Hepatocyte (in vitro differentiated cells): Measurements from ENCODE around the gene CDC34.

Experiments used
- EZH2phosphoT487 ChIP-seq: fragments of 200-600 bp; sonication (generic); IDR thresholded peaks from one replicate; pipeline ENCODE4 v1.6.1; 2018; ENCODE audit warnings: antibody characterized with exemption, mild to moderate bottlenecking, low read depth, moderate library complexity; ENCODE audit not compliant: unreplicated experiment, severe bottlenecking
- TF ChIP-seq, protein P1 (sequence below): fragments of 200-600 bp; sonication (generic); IDR thresholded peaks from 2 replicates; pipeline ENCODE4 v1.5.1; 2016; ENCODE audit warnings: antibody characterized with exemption, mild to moderate bottlenecking; ENCODE audit not compliant: poor library complexity

DNA sequence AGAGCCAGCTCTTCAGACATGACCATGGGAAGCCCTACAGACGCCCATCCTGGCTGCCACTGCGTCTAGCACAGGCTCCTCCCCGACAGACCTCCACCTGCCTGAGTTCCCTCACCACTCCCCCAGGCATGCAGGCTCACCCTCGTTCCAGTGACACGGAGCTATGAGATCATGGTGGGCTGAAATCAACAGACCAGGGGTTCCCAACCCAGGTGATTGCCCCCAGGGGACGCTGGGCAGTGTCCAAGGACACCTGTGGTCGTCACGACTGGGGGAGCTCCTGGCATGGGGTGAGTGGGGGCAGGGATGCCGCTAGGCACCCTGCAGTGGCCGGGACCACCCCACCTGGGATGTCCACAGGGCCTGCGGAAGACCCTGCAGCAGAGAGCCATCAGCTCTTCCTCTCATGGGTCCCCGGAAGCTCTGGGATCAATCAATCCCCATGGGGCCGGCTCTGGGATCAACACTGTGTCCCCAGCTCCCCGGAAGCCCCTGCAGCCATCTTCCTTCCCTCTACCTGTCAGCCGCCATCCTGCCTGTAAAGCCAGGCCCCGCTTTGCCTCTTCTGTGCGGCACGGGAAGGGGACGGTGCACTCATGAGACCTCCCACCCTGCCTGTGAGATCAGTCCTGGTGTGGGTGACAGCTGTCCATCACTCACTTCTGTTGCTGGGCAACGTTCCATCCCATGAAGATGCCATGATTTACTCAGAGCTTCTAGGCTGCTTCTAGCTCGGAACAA lies 48.1 kb upstream of the CDC34 start:
- TF ChIP-seq, protein P1, sequence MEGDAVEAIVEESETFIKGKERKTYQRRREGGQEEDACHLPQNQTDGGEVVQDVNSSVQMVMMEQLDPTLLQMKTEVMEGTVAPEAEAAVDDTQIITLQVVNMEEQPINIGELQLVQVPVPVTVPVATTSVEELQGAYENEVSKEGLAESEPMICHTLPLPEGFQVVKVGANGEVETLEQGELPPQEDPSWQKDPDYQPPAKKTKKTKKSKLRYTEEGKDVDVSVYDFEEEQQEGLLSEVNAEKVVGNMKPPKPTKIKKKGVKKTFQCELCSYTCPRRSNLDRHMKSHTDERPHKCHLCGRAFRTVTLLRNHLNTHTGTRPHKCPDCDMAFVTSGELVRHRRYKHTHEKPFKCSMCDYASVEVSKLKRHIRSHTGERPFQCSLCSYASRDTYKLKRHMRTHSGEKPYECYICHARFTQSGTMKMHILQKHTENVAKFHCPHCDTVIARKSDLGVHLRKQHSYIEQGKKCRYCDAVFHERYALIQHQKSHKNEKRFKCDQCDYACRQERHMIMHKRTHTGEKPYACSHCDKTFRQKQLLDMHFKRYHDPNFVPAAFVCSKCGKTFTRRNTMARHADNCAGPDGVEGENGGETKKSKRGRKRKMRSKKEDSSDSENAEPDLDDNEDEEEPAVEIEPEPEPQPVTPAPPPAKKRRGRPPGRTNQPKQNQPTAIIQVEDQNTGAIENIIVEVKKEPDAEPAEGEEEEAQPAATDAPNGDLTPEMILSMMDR = no peak
- TF ChIP-seq EZH2phosphoT487 = no peak
